Activated CD4-positive, alpha-beta T cell treated with anti-CD3 and anti-CD28 coated beads, Interleukin-2, amount 50 U/mL, for 4 hours (primary cell): ENCODE results near the gene ELF1.
A peak's percentile ranks its signal among the peaks of the same experiment; 100 is the strongest.

Experiments
- DNase-seq, 2 experiments: peaks; one replicate each; pipeline ENCODE4 v3.0.0-alpha.2; 2020

ELF1 gene

DNA sequence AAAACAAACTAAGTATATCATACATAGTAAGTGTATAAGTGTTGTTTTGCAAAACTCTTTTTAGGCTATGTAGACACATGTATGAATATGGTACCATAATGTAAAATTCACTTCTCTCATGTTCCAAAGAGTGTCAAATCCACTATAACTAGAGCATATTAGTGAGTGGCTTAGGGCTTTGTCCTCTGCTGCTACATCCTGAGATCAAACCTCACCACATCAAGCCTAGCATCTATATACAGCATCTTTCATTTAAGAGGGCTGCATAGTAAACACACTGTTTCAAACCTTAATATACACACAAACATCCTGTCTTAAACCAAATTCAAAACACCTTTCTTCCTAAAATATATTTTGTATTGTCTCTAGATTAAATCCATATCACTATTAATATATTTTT, 38.7 kb downstream of the ELF1 start:
- DNase-seq, result no peak

DNA sequence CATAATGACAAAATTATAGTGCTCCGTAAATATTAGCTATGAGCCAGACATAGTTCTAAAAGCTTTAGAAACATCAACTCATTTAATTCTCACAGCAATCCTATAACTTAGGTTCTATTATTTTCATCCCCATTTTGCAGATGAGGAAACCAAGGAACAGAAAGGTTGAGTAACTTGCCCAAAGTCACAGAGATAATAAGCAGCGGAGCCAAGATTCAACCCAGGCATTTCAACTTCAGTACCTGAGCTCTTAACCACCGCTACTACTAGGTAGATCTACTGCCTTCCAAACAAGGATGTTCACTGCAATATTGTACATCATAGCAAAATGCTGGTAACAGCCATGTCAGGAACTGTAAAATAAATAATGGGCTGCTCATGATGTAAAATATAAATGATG, 39.9 kb downstream of the ELF1 start:
- DNase-seq, result no peak

DNA sequence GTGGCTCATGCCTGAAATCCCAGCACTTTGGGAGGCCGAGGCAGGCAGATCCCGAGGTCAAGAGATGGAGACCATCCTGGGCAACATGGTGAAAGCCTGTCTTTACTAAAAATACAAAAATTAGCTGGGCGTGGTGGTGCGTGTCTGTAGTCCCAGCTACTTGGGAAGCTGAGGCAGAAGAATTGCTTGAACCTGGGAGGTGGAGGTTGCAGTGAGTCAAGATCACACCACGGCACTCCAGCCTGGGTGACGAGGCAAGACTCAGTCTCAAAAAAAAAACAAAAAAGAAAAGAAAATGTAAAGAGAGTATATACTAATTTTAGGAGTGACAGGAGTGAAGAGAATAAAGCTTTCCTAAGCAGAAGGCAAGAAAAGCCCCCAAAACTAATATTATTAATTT, 41.0 kb downstream of the ELF1 start:
- DNase-seq, result peak in 1 of 2 experiments; percentile 12

DNA sequence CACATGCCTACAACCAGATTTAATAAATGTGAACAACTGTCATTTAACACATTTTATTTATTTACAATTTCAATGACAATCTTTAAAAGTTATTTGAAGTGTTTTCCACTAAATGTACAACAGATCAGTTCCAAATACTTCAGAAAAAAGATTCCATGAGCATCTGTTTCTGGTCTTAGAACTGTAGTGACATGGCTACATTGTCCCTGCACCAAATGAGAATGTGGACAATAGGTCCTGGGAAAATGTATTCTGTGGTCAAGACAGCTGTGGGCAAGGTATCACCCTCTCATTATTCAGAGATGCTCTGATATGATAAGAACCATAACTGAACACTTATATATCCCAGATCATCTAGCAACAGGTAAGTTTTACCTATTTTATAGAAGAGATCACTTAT, 43.7 kb downstream of the ELF1 start:
- DNase-seq, result no peak

DNA sequence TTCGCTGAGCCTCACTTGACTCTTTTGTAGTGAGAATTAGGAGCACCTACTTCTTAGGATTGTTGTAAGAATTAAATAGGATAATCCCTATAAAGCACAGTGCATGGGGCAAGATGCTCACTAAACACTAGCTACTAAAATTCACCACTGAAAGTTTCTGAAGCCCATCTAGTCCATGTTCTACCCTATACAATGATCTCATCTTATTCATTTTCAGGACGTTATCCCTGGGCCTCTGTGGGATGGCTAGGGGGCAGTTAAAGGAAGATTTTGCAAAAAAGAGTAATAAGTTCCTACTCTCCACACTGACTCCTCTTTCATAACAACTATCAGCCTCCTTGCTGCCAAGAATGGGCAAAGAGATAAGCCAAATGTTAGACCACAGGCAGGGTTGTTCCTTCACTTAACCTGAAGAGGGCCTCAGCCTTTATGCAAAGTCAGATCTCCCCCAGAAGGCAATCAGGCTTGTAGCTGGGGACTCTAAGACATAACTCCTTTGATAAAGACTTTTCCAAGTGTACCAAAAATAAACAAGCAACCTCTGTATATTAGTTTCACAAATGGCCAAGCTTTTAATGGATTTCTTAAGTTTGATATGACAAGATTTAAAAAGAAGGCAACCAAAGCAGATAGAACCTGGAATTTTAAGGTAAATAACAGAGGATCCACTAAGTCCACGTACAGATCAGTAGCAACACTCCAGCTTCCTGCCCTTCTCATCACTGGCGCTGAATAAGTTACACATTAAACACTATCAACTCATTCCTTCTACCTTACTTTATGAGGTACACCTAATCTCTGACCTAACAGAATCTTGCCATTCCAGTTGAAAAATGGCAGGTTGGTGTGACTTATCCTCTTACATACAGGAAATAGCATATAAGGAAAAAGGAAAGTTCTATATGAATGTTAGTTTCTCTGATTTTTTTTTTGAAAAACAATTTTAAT, 44.4 kb downstream of the ELF1 start:
- DNase-seq, result no peak

DNA sequence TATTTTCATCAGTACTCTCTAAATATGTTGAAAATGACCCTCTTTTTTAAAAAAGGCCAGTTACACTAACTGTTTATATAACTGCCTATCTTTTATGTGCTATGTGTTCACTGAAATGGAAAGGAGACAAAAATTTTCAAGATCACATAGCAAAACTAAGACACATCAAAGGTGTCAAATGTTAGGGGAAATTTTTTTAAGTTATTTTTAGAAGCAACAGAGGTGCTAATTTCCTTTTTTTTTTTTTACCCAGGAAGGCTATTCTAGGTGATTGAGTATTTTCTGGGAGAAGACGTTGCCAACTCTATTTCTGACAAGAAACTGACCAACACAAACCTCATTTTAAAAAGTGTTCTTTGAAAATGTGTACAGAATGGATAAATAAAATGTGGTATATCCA, 45.7 kb downstream of the ELF1 start:
- no peak for DNase-seq

DNA sequence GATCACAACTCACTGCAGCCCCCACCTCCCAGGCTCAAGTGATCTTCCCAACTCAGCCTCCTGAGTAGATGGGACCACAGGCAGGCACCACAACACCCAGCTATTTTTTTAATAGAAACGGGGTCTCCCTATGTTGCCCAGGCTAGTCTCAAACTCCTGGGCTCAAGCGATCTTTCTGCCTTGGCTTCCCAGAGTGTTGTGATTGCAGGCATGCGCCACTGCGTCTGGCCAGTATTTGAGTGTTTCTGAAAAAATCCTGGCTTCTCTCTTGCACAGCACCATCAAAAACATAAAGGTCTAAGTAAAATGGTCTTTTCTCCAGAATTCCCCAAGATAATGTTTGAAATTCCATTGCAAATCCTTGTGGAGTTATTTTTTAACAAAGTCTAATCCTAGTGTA, 47.8 kb downstream of the ELF1 start:
- DNase-seq, result no peak

DNA sequence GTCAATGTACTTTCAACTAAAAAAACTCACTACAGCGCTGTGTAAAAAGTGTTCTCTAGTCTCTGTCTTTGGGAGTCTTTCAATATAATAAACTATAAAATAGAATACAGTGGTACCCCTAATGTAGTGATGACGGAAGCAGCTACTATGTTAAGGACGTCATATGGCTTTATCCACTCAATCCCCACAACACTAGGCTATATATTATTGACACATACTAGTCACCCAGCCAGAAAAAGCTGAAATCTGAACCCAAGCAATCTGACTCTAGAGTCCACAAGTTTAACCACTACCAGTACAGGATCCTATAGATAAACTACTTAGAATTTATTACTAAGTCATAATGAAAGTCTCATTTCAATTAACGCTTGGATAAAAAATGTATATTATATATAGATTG, 48.3 kb downstream of the ELF1 start:
- DNase-seq, result no peak

DNA sequence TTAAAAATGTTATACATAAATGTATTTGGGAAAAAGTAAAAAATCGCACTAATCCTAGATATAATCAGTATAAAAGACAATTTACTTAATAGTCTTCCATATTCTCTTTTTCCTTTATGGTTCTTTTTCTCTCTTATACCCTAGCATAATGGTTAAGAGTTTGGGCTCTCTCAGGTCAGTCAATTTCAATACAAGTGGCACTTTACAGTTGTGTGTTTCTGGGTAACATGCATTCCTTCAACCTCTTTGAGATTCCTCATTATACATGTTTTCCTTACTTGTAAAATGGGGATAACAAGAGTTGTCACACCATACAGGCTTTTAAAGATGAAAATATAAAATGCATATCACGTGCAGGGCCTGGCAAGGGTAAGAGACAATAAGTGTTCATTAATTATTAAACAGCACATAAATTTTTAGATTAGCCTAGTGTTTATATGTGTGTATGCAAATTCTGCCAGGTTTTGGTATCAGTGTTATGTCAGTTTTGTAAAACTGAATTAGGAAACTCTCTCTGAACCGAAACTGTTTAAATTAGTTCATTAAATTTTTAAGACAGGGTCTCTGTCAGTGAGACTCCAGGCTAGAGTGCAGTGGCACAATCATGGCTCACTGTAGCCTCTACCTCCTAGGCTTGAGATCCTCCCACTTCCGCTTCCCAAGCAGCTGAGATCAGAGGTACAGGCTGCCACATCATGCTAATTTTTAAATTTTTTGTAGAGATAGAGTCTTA, 49.8 kb downstream of the ELF1 start:
- peak in 1 of 2 experiments; percentile 7 for DNase-seq

DNA sequence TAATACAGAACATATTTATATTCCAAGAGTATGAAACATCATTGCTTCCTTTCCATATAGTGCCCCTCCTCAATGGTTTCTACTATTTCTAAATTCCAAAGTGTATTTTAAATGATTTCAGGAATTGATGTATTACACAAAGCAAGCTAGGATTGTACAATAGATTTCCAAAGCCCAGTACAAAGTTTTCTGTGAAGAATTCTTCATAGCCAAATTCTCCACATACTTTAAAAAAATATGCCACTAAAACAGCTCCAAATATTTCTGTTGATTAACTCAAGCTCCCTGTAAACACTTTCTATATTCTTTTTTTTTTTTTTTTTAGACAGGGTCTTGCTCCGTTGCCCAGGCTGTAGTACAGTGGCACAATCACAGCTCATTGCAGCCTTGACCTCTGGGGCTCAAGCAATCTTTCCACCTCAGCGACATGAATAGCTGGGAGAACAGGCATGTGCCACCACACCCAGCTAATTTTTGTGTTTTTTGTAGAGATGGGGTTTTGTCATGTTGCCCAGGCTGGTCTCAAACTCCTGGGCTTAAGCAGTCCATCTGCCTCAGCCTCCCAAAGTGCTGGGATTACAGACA, 50.6 kb downstream of the ELF1 start:
- no peak for DNase-seq

DNA sequence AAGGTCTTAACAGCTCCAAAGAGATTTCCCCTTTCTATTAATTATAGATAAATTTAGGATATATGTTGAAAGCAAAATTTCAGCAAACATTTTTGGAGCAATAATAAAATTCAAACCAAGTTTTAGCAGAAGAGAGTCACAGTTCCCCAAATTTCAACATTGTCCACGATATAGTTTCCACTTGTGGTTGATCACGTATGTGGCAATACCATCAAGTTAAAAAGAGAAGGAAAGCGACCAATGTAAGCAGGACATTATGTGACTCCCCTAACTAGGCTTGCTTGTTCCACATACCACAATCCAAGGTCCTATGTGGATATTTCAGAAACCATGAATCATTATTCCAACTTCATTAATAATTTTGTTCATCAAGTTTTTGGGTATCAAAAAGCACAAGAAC, 52.8 kb downstream of the ELF1 start:
- no peak for DNase-seq

DNA sequence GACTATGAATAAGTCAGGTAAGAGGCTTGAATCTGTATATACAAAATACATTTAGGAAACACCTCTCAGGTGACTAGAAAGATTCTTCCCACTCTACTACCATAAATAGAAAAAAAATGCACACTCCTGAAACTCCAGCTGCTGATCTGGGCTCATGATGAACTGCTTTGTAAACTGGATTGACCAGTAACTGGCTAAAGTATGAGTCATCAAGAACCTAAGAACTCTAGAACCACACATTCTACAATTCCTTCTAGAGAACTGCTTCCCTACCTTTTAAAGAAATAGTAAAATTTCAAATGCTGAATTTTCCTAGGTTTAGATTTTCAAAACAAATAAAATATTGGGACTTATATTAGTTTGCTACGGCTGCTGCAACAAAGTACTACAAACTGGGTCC, 55.2 kb downstream of the ELF1 start:
- DNase-seq, result no peak

DNA sequence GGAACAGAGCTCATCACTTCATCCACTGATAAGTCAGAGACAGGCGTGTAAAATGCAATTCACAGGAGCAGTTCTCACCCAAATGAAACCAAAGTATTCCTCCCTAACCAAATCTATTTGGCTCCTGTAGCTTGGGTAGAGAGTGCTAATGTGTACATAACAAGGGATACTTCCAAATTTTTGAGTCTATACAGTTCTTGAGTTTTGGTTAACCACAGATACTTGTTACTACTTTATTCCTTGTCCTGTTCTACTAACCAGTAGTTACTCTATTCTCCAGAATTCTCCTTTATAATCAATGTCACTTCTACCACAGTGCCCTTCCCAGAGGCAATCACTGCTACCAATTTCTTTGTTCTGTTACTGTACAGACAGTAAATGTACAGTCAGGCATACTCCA, 57.3 kb downstream of the ELF1 start:
- no peak for DNase-seq

DNA sequence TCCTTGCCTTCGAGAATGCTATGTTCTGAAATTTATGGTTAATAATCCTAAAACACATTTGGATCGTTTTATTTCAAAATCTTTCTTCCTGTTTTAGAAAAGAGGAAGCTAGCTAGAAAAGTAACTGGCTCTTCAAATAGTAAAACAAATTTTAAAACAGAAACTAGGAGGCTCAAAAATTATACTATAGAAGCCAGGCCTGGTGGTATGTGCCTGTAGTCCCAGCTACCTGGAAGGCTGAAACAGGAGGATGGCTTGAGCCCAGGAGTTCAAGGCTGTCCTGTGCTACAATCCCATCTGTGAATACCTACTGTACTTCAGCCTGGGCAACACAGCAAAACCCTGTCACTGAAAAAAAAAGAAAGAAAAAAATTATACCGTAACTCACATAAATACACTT, 57.9 kb downstream of the ELF1 start:
- no peak for DNase-seq

DNA sequence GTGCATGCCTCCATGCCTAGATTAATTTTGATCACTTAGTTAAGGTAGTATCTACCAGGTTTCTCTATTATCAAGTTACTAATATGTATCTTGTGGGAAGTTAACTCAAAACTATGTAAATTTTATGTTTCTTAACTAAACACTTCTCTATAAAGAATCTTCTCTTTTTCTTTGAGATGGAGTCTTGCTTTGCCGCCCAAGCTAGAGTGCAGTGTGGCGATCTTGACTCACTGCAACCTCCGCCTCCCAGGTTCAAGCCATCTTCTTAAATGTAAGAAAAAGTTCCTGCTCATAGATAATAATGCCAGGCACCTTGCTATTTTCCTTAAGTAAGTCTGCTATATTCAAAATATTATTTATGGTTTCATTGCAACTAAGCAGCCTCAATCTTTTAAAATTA, 58.4 kb downstream of the ELF1 start:
- DNase-seq, result no peak

DNA sequence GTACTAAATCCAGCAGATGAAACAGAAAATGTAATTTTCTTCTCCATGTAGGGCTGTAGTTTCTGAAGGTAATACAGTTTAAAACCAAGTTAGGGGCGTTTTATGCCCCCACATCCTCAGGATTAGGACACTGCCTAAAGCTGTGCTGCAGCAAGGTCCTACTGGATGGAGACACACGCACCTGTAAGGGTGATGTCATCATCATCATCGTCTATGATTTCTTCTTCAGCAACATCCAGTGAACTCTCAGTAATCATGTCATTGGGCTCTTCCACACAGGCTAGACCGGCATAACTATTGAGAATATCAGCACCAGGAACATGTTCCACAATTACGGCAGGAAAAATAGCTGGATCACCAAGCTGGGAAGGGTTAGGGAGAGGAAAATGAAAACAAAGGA, 60.5 kb downstream of the ELF1 start:
- DNase-seq, result no peak

DNA sequence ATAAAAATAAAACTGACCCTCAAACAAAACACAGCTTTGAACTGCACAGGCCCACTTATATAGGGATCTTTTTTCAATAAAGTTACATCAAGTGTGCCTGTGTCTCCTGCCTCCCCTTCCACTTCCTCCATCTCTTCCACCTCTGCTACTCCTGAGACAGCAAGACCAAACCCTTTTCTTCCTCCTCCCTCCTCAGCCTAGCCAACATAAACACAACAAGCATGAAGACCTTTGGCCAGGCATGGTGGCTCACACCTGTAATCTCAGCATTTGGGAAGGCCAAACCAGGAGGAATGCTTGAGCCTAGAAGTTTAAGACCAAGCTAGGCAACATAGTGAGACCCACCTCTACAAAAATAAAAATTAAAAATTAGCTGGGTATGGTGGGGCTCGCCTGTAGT, 72.6 kb downstream of the ELF1 start:
- no peak for DNase-seq

DNA sequence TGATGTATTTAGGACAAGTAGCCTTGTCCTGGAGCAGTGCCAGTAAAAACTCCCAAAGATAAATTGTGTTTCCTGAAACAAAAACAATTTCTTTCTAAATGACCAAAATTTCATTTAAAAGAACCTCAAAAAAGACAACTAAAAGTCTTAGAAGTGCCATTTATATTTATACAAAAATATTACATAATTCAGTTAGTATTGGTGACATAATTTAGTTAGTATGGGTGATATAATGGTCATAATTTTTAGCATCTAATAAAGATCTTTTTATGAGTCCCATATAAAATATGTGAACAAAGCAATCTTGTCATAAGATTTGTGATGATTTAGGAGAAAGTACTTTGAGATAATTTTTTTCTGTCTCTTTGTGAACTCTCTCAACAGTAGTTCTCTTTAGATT, 76.0 kb downstream of the ELF1 start:
- no peak for DNase-seq

DNA sequence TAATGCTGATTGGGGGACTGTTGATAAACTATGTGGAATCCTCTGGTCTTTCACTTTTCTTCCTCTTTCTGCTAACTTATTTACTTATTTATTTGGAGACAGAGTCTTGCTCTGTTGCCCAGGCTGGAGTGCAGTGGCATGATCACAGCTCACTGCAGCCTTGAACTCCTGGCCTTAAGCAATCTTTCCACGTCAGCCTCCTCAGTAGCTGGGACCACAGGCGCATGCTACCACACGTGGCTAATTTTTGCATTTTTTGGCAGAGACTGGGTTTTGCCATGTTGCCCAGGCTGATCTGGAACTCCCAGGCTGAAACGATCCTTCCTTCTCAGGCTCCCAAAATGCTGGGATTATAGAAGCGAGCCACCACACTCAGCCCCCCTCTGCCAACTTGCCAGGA, 77.5 kb downstream of the ELF1 start:
- no peak for DNase-seq

DNA sequence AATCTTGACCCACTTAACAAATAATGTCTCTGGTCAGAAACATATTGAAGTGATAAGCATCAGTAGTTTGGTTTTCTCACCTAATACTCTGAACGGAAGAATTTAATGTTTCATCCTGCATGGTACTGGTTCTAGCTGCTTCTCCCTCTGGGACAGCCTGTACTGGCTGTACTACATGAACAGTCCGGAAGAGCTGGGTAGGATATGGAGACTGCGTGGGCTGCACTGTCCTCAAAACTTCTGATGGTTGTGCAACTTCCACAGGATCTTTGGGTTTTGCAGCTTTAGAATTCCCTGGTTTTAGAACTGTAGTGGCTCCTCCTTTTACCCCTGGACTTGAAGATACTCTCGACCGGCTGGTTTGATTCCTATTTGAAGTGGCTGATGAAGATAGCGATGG, 78.3 kb downstream of the ELF1 start:
- no peak for DNase-seq

DNA sequence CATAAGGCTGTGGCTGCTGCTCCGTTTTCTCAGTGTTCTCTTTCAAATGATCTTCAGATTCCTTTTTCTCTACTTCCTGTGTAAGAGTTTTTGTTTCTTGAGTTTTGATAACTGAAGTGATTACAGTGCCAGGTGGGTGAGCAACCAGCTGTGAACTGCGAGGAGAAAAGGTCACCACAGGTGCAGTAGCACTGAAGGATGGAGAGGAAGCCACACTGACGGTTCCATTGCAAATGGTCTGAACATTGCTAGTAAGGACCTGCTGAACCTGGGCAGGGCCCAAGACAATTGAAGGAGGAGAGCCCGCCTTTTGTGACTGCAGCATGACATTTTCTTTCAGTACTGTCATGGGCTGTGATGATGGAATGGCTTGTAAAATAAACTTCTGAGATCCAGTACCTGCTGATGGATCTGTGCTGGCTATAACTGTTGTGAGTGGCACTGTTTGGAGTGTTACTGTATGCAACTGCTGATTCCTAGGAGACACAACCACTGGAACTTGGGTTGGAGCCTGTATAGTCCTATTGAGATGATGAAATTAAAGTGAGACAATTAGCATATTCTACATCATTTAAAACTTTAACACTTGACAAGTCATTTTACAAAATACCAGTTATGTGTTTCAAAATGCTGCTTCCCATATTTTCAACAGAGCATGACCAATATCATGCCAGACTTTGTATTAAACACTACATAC, 85.5 kb downstream of the ELF1 start:
- DNase-seq, result no peak

DNA sequence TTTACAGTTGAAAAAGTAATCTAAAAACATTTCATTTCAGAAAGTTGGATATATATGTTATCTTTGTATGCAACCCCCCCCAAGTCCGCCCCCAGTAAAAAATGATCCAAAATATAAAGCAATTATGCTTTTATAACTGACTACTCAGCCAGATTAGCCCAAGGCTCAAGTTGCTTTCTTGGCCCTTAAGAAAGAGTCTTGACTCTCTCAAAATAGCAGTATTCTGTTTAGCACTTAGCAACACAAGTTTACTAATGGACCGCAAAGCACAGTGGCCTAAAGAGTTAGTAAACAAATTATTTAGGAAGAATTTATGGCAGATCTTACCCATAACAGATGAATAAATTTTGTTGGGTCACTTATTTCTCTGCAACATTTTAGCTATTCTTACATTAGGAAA, 86.9 kb downstream of the ELF1 start:
- no peak for DNase-seq

DNA sequence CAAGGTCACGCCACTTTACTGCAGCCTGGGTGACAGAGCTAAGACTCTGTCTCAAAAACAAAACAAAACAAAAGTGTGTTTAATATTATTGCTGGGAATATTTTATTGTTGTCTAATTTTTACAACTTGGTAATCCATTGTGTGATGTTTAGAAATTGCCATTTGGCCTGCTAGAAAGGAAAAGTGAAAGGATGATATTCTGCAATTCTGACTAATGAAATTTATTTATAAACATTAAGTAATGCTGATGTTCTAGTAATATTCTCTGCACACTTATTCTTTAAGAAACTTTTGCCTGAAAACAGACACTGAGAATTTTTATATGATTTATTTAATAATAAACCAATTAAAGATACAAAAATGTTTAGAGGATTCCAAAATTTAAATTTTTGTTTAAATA, 87.4 kb downstream of the ELF1 start:
- no peak for DNase-seq
